ENCODE results near the gene DAB1.

The DAB1 gene

DNA sequence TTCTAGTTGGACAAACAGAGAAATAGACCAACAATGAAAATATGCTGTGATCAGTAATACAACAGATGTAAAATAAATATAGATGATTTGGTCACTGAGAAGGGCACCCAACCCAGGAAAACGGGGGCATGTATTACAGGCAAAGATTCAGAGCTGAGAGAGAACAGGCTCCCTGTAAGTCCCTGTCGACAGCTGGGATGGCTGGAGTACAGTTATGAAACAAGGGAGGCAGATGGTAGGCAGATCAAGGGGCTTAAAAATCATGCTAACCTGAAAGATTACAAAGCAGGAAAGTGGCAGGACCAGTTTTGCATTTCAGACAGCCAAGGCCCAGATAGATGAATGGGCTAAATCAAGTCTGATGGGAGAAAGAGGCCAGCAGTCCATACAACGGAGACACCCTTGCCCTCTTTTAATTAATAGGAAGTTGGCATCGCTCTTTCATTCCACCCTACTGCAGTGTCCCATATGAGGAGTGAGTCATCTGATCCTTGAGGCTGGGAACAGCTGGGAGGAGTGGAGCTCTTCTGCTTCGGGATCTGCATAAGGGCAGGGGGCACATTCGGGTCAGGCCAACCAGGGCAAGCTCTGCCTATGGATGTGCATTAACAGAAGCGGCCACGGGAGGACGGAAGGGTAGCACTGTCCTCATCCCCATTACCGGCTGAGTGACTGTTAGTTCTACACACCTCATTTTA lies 171.1 kb downstream of the DAB1 start:
- Histone ChIP-seq H2BK120ac (ENCODE audit: low read depth, low read length) (no peak overlapping the region), H2BK15ac (ENCODE audit: low read length) (no peak overlapping the region), H2BK5ac (ENCODE audit: low read length) (no peak overlapping the region), H3K23ac (ENCODE audit: low read depth, low read length, poor library complexity) (no peak overlapping the region), H3K14ac (ENCODE audit: low read length) (no peak overlapping the region), H3K27me3 (ENCODE audit: control insufficient read depth in 3 of 3, insufficient read depth in 3 of 3, low read depth in 1 of 3, low read length in 3 of 3) (no peaks in the 10 kb centered on the region), H2AK5ac (ENCODE audit: low read depth, low read length) (no peak overlapping the region), H3K4me3 (ENCODE audit: low read length in 2 of 2) (no peak overlapping the region), H3K4me2 (ENCODE audit: insufficient read depth, low read length, poor library complexity, severe bottlenecking) (no peak overlapping the region), H4K8ac (ENCODE audit: low read depth, low read length) (no peak overlapping the region), H3K36me3 (replicated peaks in 1 of 2; ENCODE audit: control insufficient read depth in 2 of 2, insufficient read depth in 2 of 2, low read length in 2 of 2) (no peaks in the 10 kb centered on the region), H4K91ac (ENCODE audit: low read depth, low read length, poor library complexity) (no peak overlapping the region), H3K4me1 (ENCODE audit: control insufficient read depth in 2 of 2, insufficient read depth in 1 of 2, low read depth in 1 of 2, low read length in 2 of 2) (peaks cover 6 to 10% of the 10 kb centered on the region in 2 donors), H2BK12ac (ENCODE audit: low read length) (no peak overlapping the region), H3K18ac (ENCODE audit: low read length) (peak overlapping the region; percentile 29), H3K79me1 (ENCODE audit: low read depth, low read length) (no peaks in the 10 kb centered on the region), H3K4ac (ENCODE audit: low read length) (no peak overlapping the region), H3K9ac (ENCODE audit: low read depth, low read length, poor library complexity) (no peak overlapping the region), H3K9me3 (replicated peaks in 1 of 2; ENCODE audit: control insufficient read depth in 2 of 2, insufficient read depth in 1 of 2, low read depth in 1 of 2, low read length in 2 of 2) (peaks cover 2 to 4% of the 10 kb centered on the region in 2 donors), H3K27ac (replicated peaks; ENCODE audit: low read length) (no peak overlapping the region), H2AFZ (ENCODE audit: low read length) (no peak overlapping the region)
- WGBS, 2 donors (ENCODE audit: extremely low coverage in 2 of 2, insufficient read length in 2 of 2, insufficient replicate concordance in 1 of 2), result no CpG with 5 or more reads among the region's 10 CpGs
- DNase-seq (ENCODE audit: low spot score), result no peak

DNA sequence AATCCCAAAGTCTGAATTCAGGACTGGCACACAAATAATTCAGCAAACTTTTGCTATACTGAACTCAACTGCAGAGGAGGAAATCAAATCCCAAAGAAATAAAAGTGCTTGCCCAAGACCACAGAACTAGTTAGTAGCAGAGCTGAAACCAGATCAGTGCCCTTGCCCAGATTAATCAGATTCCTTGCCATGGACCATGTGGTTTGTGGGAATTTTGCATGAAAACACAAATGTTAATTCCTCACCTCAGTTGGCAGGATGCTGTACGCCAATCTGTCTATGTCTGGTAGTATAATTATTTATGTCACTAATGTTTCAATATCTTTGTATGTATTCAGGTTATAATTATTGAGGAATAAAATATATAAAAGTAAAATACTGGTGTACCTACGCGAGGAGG lies 173.8 kb downstream of the DAB1 start:
- H3K27me3 ChIP-seq (ENCODE audit: control insufficient read depth in 3 of 3, insufficient read depth in 3 of 3, low read depth in 1 of 3, low read length in 3 of 3), result no peaks in the 10 kb centered on the region
- no peak overlapping the region for H2BK5ac ChIP-seq (ENCODE audit: low read length)
- H3K79me1 ChIP-seq (ENCODE audit: low read depth, low read length), result no peaks in the 10 kb centered on the region
- peaks cover 6 to 10% of the 10 kb centered on the region in 2 donors for H3K4me1 ChIP-seq (ENCODE audit: control insufficient read depth in 2 of 2, insufficient read depth in 1 of 2, low read depth in 1 of 2, low read length in 2 of 2)
- H2BK15ac ChIP-seq (ENCODE audit: low read length), result no peak overlapping the region
- H3K18ac ChIP-seq (ENCODE audit: low read length), result no peak overlapping the region
- H3K36me3 ChIP-seq (replicated peaks in 1 of 2; ENCODE audit: control insufficient read depth in 2 of 2, insufficient read depth in 2 of 2, low read length in 2 of 2), result no peaks in the 10 kb centered on the region
- no peak overlapping the region for H3K4ac ChIP-seq (ENCODE audit: low read length)
- no peak overlapping the region for H3K4me2 ChIP-seq (ENCODE audit: insufficient read depth, low read length, poor library complexity, severe bottlenecking)
- peaks cover 4 to 12% of the 10 kb centered on the region in 2 donors for H3K9me3 ChIP-seq (replicated peaks in 1 of 2; ENCODE audit: control insufficient read depth in 2 of 2, insufficient read depth in 1 of 2, low read depth in 1 of 2, low read length in 2 of 2)
- H3K4me3 ChIP-seq (ENCODE audit: low read length in 2 of 2), result no peak overlapping the region
- no peak overlapping the region for H2AFZ ChIP-seq (ENCODE audit: low read length)
- no peak overlapping the region for H2BK120ac ChIP-seq (ENCODE audit: low read depth, low read length)
- WGBS, 2 donors (ENCODE audit: extremely low coverage in 2 of 2, insufficient read length in 2 of 2, insufficient replicate concordance in 1 of 2), result no CpG with 5 or more reads among the region's 3 CpGs
- H3K9ac ChIP-seq (ENCODE audit: low read depth, low read length, poor library complexity), result no peak overlapping the region
- DNase-seq (ENCODE audit: low spot score), result no peak
- H4K91ac ChIP-seq (ENCODE audit: low read depth, low read length, poor library complexity), result no peak overlapping the region
- H3K23ac ChIP-seq (ENCODE audit: low read depth, low read length, poor library complexity), result no peak overlapping the region
- no peak overlapping the region for H3K27ac ChIP-seq (replicated peaks; ENCODE audit: low read length)
- H2BK12ac ChIP-seq (ENCODE audit: low read length), result no peak overlapping the region
- no peak overlapping the region for H2AK5ac ChIP-seq (ENCODE audit: low read depth, low read length)
- no peak overlapping the region for H4K8ac ChIP-seq (ENCODE audit: low read depth, low read length)
- H3K14ac ChIP-seq (ENCODE audit: low read length), result no peak overlapping the region

DNA sequence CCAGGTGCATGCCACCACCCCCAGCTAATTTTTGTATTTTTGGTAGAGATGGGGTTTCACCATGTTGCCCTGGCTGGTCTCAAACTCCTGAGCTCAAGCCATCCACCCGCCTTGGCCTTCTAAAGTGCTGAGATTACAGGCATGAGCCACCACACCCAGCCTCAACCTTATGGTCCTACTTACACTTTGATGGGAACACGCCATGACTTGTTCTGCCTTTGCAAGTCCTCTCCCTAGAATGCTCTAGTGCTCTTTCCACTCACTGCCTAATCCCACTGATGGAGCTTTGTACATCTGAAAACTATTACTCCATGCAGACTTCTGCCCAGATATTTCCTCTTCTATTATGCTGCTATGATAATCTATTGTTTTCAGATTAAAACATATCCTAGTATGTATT lies 174.3 kb downstream of the DAB1 start:
- no peaks in the 10 kb centered on the region for H3K27me3 ChIP-seq (ENCODE audit: control insufficient read depth in 3 of 3, insufficient read depth in 3 of 3, low read depth in 1 of 3, low read length in 3 of 3)
- WGBS, 2 donors (ENCODE audit: extremely low coverage in 2 of 2, insufficient read length in 2 of 2, insufficient replicate concordance in 1 of 2), result no CpG with 5 or more reads among the region's 2 CpGs
- H2AFZ ChIP-seq (ENCODE audit: low read length), result no peak overlapping the region
- H3K79me1 ChIP-seq (ENCODE audit: low read depth, low read length), result no peaks in the 10 kb centered on the region
- H3K9me3 ChIP-seq (replicated peaks in 1 of 2; ENCODE audit: control insufficient read depth in 2 of 2, insufficient read depth in 1 of 2, low read depth in 1 of 2, low read length in 2 of 2), result peaks cover 4 to 12% of the 10 kb centered on the region in 2 donors
- H3K4me3 ChIP-seq (ENCODE audit: low read length in 2 of 2), result no peak overlapping the region
- no peak overlapping the region for H3K14ac ChIP-seq (ENCODE audit: low read length)
- H3K4me2 ChIP-seq (ENCODE audit: insufficient read depth, low read length, poor library complexity, severe bottlenecking), result no peak overlapping the region
- H2BK15ac ChIP-seq (ENCODE audit: low read length), result no peak overlapping the region
- H3K27ac ChIP-seq (replicated peaks; ENCODE audit: low read length), result no peak overlapping the region
- H2BK12ac ChIP-seq (ENCODE audit: low read length), result no peak overlapping the region
- no peak for DNase-seq (ENCODE audit: low spot score)
- H3K4me1 ChIP-seq (ENCODE audit: control insufficient read depth in 2 of 2, insufficient read depth in 1 of 2, low read depth in 1 of 2, low read length in 2 of 2), result peaks cover 6 to 10% of the 10 kb centered on the region in 2 donors
- H2BK120ac ChIP-seq (ENCODE audit: low read depth, low read length), result no peak overlapping the region
- no peak overlapping the region for H2AK5ac ChIP-seq (ENCODE audit: low read depth, low read length)
- no peak overlapping the region for H3K4ac ChIP-seq (ENCODE audit: low read length)
- H2BK5ac ChIP-seq (ENCODE audit: low read length), result no peak overlapping the region
- no peaks in the 10 kb centered on the region for H3K36me3 ChIP-seq (replicated peaks in 1 of 2; ENCODE audit: control insufficient read depth in 2 of 2, insufficient read depth in 2 of 2, low read length in 2 of 2)
- no peak overlapping the region for H4K91ac ChIP-seq (ENCODE audit: low read depth, low read length, poor library complexity)
- no peak overlapping the region for H3K18ac ChIP-seq (ENCODE audit: low read length)
- no peak overlapping the region for H3K23ac ChIP-seq (ENCODE audit: low read depth, low read length, poor library complexity)
- H4K8ac ChIP-seq (ENCODE audit: low read depth, low read length), result no peak overlapping the region
- no peak overlapping the region for H3K9ac ChIP-seq (ENCODE audit: low read depth, low read length, poor library complexity)

DNA sequence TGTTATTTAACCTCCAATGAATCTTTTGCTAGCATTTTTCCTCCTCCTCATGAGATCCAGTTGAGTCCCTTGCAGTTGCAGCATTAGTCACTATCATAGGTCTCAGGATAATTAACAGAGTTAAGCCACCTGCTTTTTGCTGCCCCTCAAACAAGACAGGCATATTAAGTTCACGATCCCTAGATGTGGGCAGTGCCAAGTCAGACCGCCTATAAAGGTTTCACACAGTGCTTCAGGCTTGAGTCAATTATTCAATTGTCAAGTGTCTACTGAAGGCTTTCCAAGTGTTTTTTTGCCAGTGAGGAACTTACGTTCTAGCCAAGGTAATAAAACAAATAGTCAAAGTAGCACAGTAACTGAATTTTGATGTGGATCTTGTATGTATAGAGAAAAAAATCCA lies 175.0 kb downstream of the DAB1 start:
- Histone ChIP-seq H3K4me1 (ENCODE audit: control insufficient read depth in 2 of 2, insufficient read depth in 1 of 2, low read depth in 1 of 2, low read length in 2 of 2) (peaks cover 4 to 10% of the 10 kb centered on the region in 2 donors), H3K4me2 (ENCODE audit: insufficient read depth, low read length, poor library complexity, severe bottlenecking) (no peak overlapping the region), H3K27ac (replicated peaks; ENCODE audit: low read length) (no peak overlapping the region), H3K4ac (ENCODE audit: low read length) (no peak overlapping the region), H3K18ac (ENCODE audit: low read length) (no peak overlapping the region), H2BK12ac (ENCODE audit: low read length) (no peak overlapping the region), H3K79me1 (ENCODE audit: low read depth, low read length) (no peaks in the 10 kb centered on the region), H2BK5ac (ENCODE audit: low read length) (no peak overlapping the region), H2AFZ (ENCODE audit: low read length) (no peak overlapping the region), H3K36me3 (replicated peaks in 1 of 2; ENCODE audit: control insufficient read depth in 2 of 2, insufficient read depth in 2 of 2, low read length in 2 of 2) (no peaks in the 10 kb centered on the region), H2BK120ac (ENCODE audit: low read depth, low read length) (no peak overlapping the region), H4K8ac (ENCODE audit: low read depth, low read length) (no peak overlapping the region), H3K4me3 (ENCODE audit: low read length in 2 of 2) (no peak overlapping the region), H3K27me3 (ENCODE audit: control insufficient read depth in 3 of 3, insufficient read depth in 3 of 3, low read depth in 1 of 3, low read length in 3 of 3) (no peaks in the 10 kb centered on the region), H2BK15ac (ENCODE audit: low read length) (no peak overlapping the region), H3K14ac (ENCODE audit: low read length) (no peak overlapping the region), H3K9me3 (replicated peaks in 1 of 2; ENCODE audit: control insufficient read depth in 2 of 2, insufficient read depth in 1 of 2, low read depth in 1 of 2, low read length in 2 of 2) (peaks cover 4 to 12% of the 10 kb centered on the region in 2 donors), H3K9ac (ENCODE audit: low read depth, low read length, poor library complexity) (no peak overlapping the region), H4K91ac (ENCODE audit: low read depth, low read length, poor library complexity) (no peak overlapping the region), H2AK5ac (ENCODE audit: low read depth, low read length) (no peak overlapping the region), H3K23ac (ENCODE audit: low read depth, low read length, poor library complexity) (no peak overlapping the region)
- no peak for DNase-seq (ENCODE audit: low spot score)
- no CpG with 5 or more reads among the region's 3 CpGs for WGBS, 2 donors (ENCODE audit: extremely low coverage in 2 of 2, insufficient read length in 2 of 2, insufficient replicate concordance in 1 of 2)

Measured in neuronal stem cell (in vitro differentiated cells).